GM12801 (cell line): ENCODE results near the gene CCDC102B.

Experiments
- TF ChIP-seq, protein P1 (sequence below): IDR thresholded peaks from one replicate; pipeline ENCODE4 v1.5.1; 2011; ENCODE audit warnings: control low read depth; ENCODE audit not compliant: insufficient read length; ENCODE audit errors: extremely low read depth

CCDC102B gene

DNA sequence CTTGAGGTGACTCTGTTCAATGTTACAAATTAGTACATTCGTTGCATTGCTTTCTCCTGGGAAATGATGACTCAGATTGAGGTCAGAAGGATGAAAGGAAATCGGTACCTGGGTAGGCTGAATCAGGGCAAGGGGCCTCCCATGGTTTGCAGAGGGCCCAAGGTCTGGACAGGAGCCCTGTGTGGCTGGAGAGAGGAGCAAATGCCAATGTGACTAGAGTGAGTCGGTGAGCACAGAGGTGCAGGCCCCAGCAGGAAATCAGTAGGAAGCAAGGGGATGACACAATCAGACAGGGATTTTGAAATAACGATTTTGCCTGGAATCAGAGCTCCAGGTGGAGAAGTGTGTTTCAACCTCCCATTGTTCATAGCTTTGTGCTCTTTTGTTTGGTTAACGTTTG, 118.9 kb downstream of the CCDC102B start:
- TF ChIP-seq, protein P1, sequence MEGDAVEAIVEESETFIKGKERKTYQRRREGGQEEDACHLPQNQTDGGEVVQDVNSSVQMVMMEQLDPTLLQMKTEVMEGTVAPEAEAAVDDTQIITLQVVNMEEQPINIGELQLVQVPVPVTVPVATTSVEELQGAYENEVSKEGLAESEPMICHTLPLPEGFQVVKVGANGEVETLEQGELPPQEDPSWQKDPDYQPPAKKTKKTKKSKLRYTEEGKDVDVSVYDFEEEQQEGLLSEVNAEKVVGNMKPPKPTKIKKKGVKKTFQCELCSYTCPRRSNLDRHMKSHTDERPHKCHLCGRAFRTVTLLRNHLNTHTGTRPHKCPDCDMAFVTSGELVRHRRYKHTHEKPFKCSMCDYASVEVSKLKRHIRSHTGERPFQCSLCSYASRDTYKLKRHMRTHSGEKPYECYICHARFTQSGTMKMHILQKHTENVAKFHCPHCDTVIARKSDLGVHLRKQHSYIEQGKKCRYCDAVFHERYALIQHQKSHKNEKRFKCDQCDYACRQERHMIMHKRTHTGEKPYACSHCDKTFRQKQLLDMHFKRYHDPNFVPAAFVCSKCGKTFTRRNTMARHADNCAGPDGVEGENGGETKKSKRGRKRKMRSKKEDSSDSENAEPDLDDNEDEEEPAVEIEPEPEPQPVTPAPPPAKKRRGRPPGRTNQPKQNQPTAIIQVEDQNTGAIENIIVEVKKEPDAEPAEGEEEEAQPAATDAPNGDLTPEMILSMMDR, result no peak

- TF ChIP-seq, protein P1, result no peak
Observed at GRCh38 chr18:68918216-68918615, 120.3 kb downstream of the CCDC102B start.

GRCh38 chr18:68919900-68920299, 122.0 kb downstream of the CCDC102B start:
- TF ChIP-seq, protein P1, result no peak

- TF ChIP-seq, protein P1, result no peak
Observed at GRCh38 chr18:68922392-68922791, 124.5 kb downstream of the CCDC102B start.

DNA sequence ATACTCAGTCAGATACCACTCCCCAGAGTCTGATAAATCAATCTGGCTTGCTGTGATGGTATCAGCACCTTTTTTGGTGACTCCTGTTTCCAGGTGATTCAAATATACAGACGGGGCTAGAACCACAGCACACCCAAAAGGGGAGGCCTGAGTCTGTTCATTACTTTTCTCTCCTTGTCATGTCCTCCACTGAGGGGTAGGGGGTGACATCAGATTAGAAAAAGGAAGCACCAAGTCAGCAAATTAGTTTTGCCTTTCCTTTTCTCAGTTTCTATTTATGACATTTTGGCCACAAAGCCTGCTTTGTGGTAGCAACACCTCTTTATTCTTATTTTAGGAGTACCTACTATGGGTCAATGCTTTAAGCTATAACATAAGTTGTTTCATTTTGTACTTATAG, 127.4 kb downstream of the CCDC102B start:
- TF ChIP-seq, protein P1, result no peak

- TF ChIP-seq, protein P1, result no peak
Observed at GRCh38 chr18:68928762-68929675, 131.1 kb downstream of the CCDC102B start.

GRCh38 chr18:68935686-68936085, 137.8 kb downstream of the CCDC102B start:
- TF ChIP-seq, protein P1, result no peak
